SK-N-SH (cell line): ENCODE data around the gene HBA1. TPM values are rescaled to one million over a fixed set of nuclear protein-coding genes. Genes with fewer than 3 reads are reported as not detected.
"Not testable (repeated sequence)": the region's sequence is repeated elsewhere in the genome, so short reads cannot be mapped to it uniquely, and the experiment has no call there.

Source experiments
- CTCF ChIA-PET: fragments of 300-600, 350-600 bp; formaldehyde crosslinking; extraction: SDS; loops from one replicate; lab custom pipeline; 2021; lab: Yijun Ruan, JAX
- POLR2A ChIA-PET: fragments of 350-600 bp; sonication (Branson Sonifier 250); formaldehyde crosslinking; extraction: SDS; loops from one replicate; lab custom pipeline; 2020; ENCODE audit warnings: antibody characterized with exemption, inconsistent platforms; lab: Yijun Ruan, JAX
- DNase-seq: peaks from one replicate; pipeline ENCODE4 v3.0.0; 2012
- H2AFZ ChIP-seq: fragments of 200-600 bp; sonication (generic); 2 replicates; pipeline ENCODE4 v1.8.1; 2016; ENCODE audit warnings: antibody characterized with exemption, mild to moderate bottlenecking, low read depth
- H3F3A ChIP-seq: fragments of 200-600 bp; sonication (generic); replicated peaks from 2 replicates; pipeline ENCODE3; 2016; ENCODE audit warnings: antibody characterized with exemption, mild to moderate bottlenecking; ENCODE audit not compliant: insufficient read depth
- H3K27ac ChIP-seq, 2 experiments: fragments of 200-500 bp in 1 of 2; fragments of 200-600 bp in 1 of 2; sonication (Bioruptor generic) in 1 of 2; sonication (generic), shearing (Covaris generic) in 1 of 2; 2 replicates each; pipeline versions ENCODE4 v1.5.1 to v1.6.1; 2014 to 2016; ENCODE audit warnings: low read depth in 2 of 2, inconsistent platforms in 1 of 2, low read length in 1 of 2, mild to moderate bottlenecking in 1 of 2, mixed read lengths in 1 of 2
- H3K27me3 ChIP-seq: fragments of 200-600 bp; sonication (generic), shearing (Covaris generic); 2 replicates; pipeline ENCODE4 v1.6.1; 2016; ENCODE audit warnings: mixed run types; ENCODE audit not compliant: insufficient read depth
- H3K36me3 ChIP-seq, 2 experiments: fragments of 200-500 bp in 1 of 2; fragments of 200-600 bp in 1 of 2; sonication (Bioruptor generic) in 1 of 2; sonication (generic) in 1 of 2; replicated peaks in 1 of 2; 2 replicates each; pipeline versions ENCODE3 to v1.5.1; 2014 to 2016; ENCODE audit warnings: low read length in 1 of 2, mild to moderate bottlenecking in 1 of 2; ENCODE audit not compliant: insufficient read depth in 2 of 2, control insufficient read depth in 1 of 2
- H3K4me1 ChIP-seq, 2 experiments: fragments of 200-500 bp in 1 of 2; fragments of 200-600 bp in 1 of 2; sonication (Bioruptor generic) in 1 of 2; sonication (generic), shearing (Covaris generic) in 1 of 2; 2 replicates each; pipeline versions ENCODE4 v1.5.1 to v1.6.1; 2014 to 2016; ENCODE audit warnings: low read depth in 1 of 2, low read length in 1 of 2, mixed run types in 1 of 2; ENCODE audit not compliant: insufficient read depth in 2 of 2, control insufficient read depth in 1 of 2
- H3K4me2 ChIP-seq: fragments of 200-600 bp; sonication (generic), shearing (Covaris generic); 2 replicates; pipeline ENCODE4 v1.6.1; 2017; ENCODE audit warnings: mixed run types
- H3K4me3 ChIP-seq, 2 experiments: fragments of 200-500 bp in 1 of 2; fragments of 200-600 bp in 1 of 2; sonication (Bioruptor generic) in 1 of 2; sonication (generic), shearing (Covaris generic) in 1 of 2; 2 replicates each; pipeline versions ENCODE4 v1.5.1 to v1.8.1; 2014 to 2016; ENCODE audit warnings: low read depth in 2 of 2, inconsistent platforms in 1 of 2, low read length in 1 of 2, mild to moderate bottlenecking in 1 of 2, mixed read lengths in 1 of 2, moderate library complexity in 1 of 2
- H3K79me2 ChIP-seq: fragments of 200-600 bp; sonication (generic); 2 replicates; pipeline ENCODE4 v1.8.1; 2017; ENCODE audit warnings: mild to moderate bottlenecking; ENCODE audit not compliant: insufficient read depth
- H3K9ac ChIP-seq: fragments of 200-600 bp; sonication (generic); 2 replicates; pipeline ENCODE4 v1.6.1; 2017; ENCODE audit warnings: mixed run types
- H3K9me2 ChIP-seq: fragments of 200-600 bp; sonication (generic); 2 replicates; pipeline ENCODE4 v1.6.1; 2017; ENCODE audit warnings: mixed run types
- H3K9me3 ChIP-seq: fragments of 200-600 bp; sonication (generic); 2 replicates; pipeline ENCODE4 v1.6.1; 2017; ENCODE audit warnings: mixed run types, mild to moderate bottlenecking, moderate library complexity
- H4K20me1 ChIP-seq: fragments of 200-600 bp; sonication (generic); 2 replicates; pipeline ENCODE4 v1.6.1; 2017; ENCODE audit warnings: mild to moderate bottlenecking, mixed run types; ENCODE audit not compliant: insufficient read depth
- CHD2 ChIP-seq: fragments of 150-350 bp; IDR thresholded peaks from 2 replicates; pipeline ENCODE4 v1.6.1; 2018; ENCODE audit warnings: low read length; ENCODE audit not compliant: partially characterized antibody
- EP300 ChIP-seq, 2 experiments: IDR thresholded peaks; 2 replicates each; pipeline versions ENCODE4 v1.4.0 to v1.6.1; 2012; ENCODE audit warnings: borderline replicate concordance in 1 of 2, low read depth in 1 of 2, low read length in 1 of 2
- FOSL2 ChIP-seq: IDR thresholded peaks from 2 replicates; pipeline ENCODE4 v1.4.0; 2012; ENCODE audit warnings: low read depth, mild to moderate bottlenecking, moderate library complexity, borderline replicate concordance
- FOXJ3 ChIP-seq: sonication (generic); formaldehyde crosslinking; IDR thresholded peaks from 2 replicates; pipeline ENCODE4 v1.5.1; 2020; ENCODE audit warnings: mild to moderate bottlenecking, missing genetic modification reagents
- FOXM1 ChIP-seq: IDR thresholded peaks from 2 replicates; pipeline ENCODE4 v1.4.0; 2012; ENCODE audit warnings: low read depth, mild to moderate bottlenecking
- JUND ChIP-seq: IDR thresholded peaks from 2 replicates; pipeline ENCODE4 v1.4.0; 2012
- MXI1 ChIP-seq: IDR thresholded peaks from 2 replicates; pipeline ENCODE4 v1.6.1; 2012; ENCODE audit warnings: mild to moderate bottlenecking, low read depth, low read length, improper control_type of control experiment
- NFIC ChIP-seq: IDR thresholded peaks from 2 replicates; pipeline ENCODE4 v1.4.0; 2012; ENCODE audit warnings: borderline replicate concordance
- NRF1 ChIP-seq: IDR thresholded peaks from 2 replicates; pipeline ENCODE4 v1.6.1; 2012; ENCODE audit warnings: low read depth, mild to moderate bottlenecking, low read length
- RAD21 ChIP-seq: IDR thresholded peaks from 2 replicates; pipeline ENCODE4 v1.6.1; 2012; ENCODE audit warnings: mild to moderate bottlenecking, low read length
- RCOR1 ChIP-seq: fragments of 150-350 bp; IDR thresholded peaks from 2 replicates; pipeline ENCODE4 v1.6.1; 2017; ENCODE audit warnings: antibody characterized with exemption, low read length
- RXRA ChIP-seq: IDR thresholded peaks from 2 replicates; pipeline ENCODE4 v1.4.0; 2012; ENCODE audit warnings: low read depth, mild to moderate bottlenecking, borderline replicate concordance
- SMC3 ChIP-seq: IDR thresholded peaks from 2 replicates; pipeline ENCODE4 v1.6.1; 2012; ENCODE audit warnings: low read depth, low read length, improper control_type of control experiment
- TAF1 ChIP-seq: IDR thresholded peaks from 2 replicates; pipeline ENCODE4 v1.6.1; 2012; ENCODE audit warnings: low read depth, mild to moderate bottlenecking, low read length, moderate library complexity, borderline replicate concordance
- WGBS: methylation state at CpG from one replicate; pipeline ENCODE4 v1.1.6; 2017; ENCODE audit warnings: low lambda C conversion rate; 5-methylcytosine and 5-hydroxymethylcytosine counted together
- polyA plus RNA-seq, 3 experiments: library from polyadenylated mRNA; depleted of rRNA; stranded (reverse); fragments of >200 nt; gene quantifications; 2 replicates each; pipeline ENCODE4 v1.2.3, GENCODE V29; 2012
- TF ChIP-seq, protein P1 (sequence below): fragments of 200-600 bp; sonication (generic); IDR thresholded peaks from 2 replicates; pipeline ENCODE4 v1.6.1; 2017; ENCODE audit warnings: antibody characterized with exemption, mild to moderate bottlenecking, moderate library complexity
- TF ChIP-seq, protein P2 (sequence below): IDR thresholded peaks from 2 replicates; pipeline ENCODE4; 2012
- TF ChIP-seq, protein P3 (sequence below): IDR thresholded peaks from 2 replicates; pipeline ENCODE4 v1.4.0; 2012; ENCODE audit warnings: low read depth, borderline replicate concordance
- TF ChIP-seq, protein P4 (sequence below): IDR thresholded peaks from 2 replicates; pipeline ENCODE4 v1.4.0; 2012; ENCODE audit warnings: low read depth, borderline replicate concordance

The HBA1 gene
- polyA plus RNA-seq, 1 of the 3 experiments (the other 2 are of a cell fraction): not detected

DNA sequence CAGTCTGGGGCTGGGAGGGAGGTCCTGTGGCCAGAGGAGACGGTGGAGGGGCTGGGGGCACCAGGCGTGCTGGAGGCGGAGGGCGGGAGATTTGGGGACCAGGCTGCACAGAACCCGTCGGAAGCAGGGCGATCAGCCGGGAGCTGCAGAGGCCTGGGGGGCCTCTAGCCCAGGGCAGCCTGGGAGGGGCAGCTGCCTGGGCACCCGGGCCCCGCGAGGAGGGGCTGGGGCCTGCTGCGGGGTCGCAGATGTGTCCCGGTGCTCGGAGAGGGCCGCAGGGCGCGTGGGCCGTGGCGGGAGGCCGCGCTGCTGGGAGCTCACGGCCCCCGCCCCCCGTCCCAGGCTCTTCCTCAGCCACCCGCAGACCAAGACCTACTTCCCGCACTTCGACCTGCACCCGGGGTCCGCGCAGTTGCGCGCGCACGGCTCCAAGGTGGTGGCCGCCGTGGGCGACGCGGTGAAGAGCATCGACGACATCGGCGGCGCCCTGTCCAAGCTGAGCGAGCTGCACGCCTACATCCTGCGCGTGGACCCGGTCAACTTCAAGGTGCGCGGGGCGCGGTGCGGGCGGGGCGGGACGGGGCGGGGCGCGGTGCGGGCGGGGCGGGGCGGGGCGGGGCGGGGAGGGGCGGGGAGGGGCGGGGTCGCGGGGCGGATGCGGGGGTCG is 22.8 kb upstream of the HBA1 start:
- POLR2A ChIA-PET, H3K9ac ChIP-seq, H3K79me2 ChIP-seq, H3K9me3 ChIP-seq, H4K20me1 ChIP-seq, H3K4me3 ChIP-seq, DNase-seq, H3K27ac ChIP-seq, H3K9me2 ChIP-seq, H3K27me3 ChIP-seq, H3K4me2 ChIP-seq, H2AFZ ChIP-seq, H3K36me3 ChIP-seq, H3F3A ChIP-seq: not testable (repeated sequence)
- H3K4me1 ChIP-seq: peaks cover 0 to 14% of the 10 kb centered on the region in 2 experiments; a peak in 1 of 4 replicates
- WGBS: no CpG with 5 or more reads among the region's 74 CpGs
- CTCF ChIA-PET: interaction anchor here (1.1 to 1.8 kb wide), 2 partner anchors 27 to 28 kb away, joined by 4 to 7 read pairs; partner anchors contain the start of gene HBQ1

DNA sequence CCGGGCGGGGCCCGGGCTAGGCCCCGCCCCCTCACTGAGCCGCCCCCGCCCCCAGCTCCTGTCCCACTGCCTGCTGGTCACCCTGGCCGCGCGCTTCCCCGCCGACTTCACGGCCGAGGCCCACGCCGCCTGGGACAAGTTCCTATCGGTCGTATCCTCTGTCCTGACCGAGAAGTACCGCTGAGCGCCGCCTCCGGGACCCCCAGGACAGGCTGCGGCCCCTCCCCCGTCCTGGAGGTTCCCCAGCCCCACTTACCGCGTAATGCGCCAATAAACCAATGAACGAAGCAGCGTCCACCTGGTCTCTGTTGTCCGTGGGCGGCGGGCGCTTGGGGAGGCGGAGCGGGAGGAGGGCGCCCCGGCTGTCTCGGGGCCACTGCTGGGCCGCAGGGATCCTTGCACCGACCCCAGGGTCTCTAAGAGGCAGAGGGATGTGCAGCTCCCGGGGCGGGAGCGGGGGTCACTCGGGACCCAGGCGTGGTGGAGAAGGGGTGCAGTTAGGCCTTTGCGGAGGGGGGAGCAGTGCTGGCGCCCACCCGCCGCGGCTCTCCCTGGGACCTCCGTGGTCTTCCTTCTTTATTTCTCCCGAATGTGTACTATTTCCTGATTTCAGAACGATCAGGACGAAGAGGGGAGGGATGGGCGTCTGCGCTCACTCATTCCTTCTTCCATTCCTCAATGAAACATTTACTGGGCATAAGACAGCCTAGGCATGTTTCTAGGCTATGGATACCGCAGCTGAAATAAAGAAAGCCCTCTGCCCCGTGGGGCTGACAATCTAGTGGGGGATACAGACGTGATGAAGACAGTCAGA is 22.1 kb upstream of the HBA1 start:
- H2AFZ ChIP-seq: peak overlapping the region; percentile 94
- peak; percentile 82 for DNase-seq

More for the DNA sequence above, 22.1 kb upstream of the HBA1 start:
- TF ChIP-seq RAD21: no peak
- TF ChIP-seq, protein P1, sequence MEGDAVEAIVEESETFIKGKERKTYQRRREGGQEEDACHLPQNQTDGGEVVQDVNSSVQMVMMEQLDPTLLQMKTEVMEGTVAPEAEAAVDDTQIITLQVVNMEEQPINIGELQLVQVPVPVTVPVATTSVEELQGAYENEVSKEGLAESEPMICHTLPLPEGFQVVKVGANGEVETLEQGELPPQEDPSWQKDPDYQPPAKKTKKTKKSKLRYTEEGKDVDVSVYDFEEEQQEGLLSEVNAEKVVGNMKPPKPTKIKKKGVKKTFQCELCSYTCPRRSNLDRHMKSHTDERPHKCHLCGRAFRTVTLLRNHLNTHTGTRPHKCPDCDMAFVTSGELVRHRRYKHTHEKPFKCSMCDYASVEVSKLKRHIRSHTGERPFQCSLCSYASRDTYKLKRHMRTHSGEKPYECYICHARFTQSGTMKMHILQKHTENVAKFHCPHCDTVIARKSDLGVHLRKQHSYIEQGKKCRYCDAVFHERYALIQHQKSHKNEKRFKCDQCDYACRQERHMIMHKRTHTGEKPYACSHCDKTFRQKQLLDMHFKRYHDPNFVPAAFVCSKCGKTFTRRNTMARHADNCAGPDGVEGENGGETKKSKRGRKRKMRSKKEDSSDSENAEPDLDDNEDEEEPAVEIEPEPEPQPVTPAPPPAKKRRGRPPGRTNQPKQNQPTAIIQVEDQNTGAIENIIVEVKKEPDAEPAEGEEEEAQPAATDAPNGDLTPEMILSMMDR: no peak
- TF ChIP-seq, protein P2, sequence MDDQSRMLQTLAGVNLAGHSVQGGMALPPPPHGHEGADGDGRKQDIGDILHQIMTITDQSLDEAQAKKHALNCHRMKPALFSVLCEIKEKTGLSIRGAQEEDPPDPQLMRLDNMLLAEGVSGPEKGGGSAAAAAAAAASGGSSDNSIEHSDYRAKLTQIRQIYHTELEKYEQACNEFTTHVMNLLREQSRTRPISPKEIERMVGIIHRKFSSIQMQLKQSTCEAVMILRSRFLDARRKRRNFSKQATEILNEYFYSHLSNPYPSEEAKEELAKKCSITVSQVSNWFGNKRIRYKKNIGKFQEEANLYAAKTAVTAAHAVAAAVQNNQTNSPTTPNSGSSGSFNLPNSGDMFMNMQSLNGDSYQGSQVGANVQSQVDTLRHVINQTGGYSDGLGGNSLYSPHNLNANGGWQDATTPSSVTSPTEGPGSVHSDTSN: no peak
- TF ChIP-seq, protein P3, sequence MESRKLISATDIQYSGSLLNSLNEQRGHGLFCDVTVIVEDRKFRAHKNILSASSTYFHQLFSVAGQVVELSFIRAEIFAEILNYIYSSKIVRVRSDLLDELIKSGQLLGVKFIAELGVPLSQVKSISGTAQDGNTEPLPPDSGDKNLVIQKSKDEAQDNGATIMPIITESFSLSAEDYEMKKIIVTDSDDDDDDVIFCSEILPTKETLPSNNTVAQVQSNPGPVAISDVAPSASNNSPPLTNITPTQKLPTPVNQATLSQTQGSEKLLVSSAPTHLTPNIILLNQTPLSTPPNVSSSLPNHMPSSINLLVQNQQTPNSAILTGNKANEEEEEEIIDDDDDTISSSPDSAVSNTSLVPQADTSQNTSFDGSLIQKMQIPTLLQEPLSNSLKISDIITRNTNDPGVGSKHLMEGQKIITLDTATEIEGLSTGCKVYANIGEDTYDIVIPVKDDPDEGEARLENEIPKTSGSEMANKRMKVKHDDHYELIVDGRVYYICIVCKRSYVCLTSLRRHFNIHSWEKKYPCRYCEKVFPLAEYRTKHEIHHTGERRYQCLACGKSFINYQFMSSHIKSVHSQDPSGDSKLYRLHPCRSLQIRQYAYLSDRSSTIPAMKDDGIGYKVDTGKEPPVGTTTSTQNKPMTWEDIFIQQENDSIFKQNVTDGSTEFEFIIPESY: no peak
- no peak for TF ChIP-seq NRF1
- TF ChIP-seq NFIC: no peak
- TF ChIP-seq EP300 (IDR thresholded peaks at IDR 0.05; ENCODE audit: borderline replicate concordance in 1 of 2, low read depth in 1 of 2, low read length in 1 of 2): no peak
- no peak for TF ChIP-seq FOSL2
- TF ChIP-seq SMC3: no peak
- TF ChIP-seq FOXJ3 (CRISPR knock-in tag): no peak
- TF ChIP-seq TAF1: no peak
- TF ChIP-seq MXI1: no peak
- no peak for TF ChIP-seq RCOR1
- TF ChIP-seq CHD2: no peak
- TF ChIP-seq, protein P4, sequence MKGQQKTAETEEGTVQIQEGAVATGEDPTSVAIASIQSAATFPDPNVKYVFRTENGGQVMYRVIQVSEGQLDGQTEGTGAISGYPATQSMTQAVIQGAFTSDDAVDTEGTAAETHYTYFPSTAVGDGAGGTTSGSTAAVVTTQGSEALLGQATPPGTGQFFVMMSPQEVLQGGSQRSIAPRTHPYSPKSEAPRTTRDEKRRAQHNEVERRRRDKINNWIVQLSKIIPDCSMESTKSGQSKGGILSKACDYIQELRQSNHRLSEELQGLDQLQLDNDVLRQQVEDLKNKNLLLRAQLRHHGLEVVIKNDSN: no peak
- no peak for TF ChIP-seq FOXM1
- no peak for TF ChIP-seq RXRA
- TF ChIP-seq JUND: no peak
- peak overlapping the region; percentile 94 for H3K4me2 ChIP-seq
- H3F3A ChIP-seq: no peaks in the 10 kb centered on the region
- no peaks in the 10 kb centered on the region for H3K79me2 ChIP-seq
- H3K27ac ChIP-seq: no peak overlapping the region; a peak in 1 of 4 replicates
- H4K20me1 ChIP-seq: no peaks in the 10 kb centered on the region
- WGBS: under 1% methylated on average over 13 of the region's 59 CpGs
- no peaks in the 10 kb centered on the region for H3K9me3 ChIP-seq
- no peaks in the 10 kb centered on the region for H3K9me2 ChIP-seq
- POLR2A ChIA-PET: no interaction called here
- H3K9ac ChIP-seq: peak overlapping the region; percentile 49; the same call in 1 of the 2 replicates
- H3K36me3 ChIP-seq: no peaks in the 10 kb centered on the region
- no peaks in the 10 kb centered on the region for H3K27me3 ChIP-seq
- H3K4me3 ChIP-seq: peak overlapping the region; percentile 58 to 68
- peaks cover 0 to 7% of the 10 kb centered on the region in 2 experiments; a peak in 1 of 4 replicates for H3K4me1 ChIP-seq
- CTCF ChIA-PET: interaction anchor here (1.1 to 2.3 kb wide), 4 partner anchors 26 to 89 kb away, joined by 4 to 7 read pairs (median 6); partner anchors contain the start of gene HBQ1
